GM10248 (cell line): ENCODE data around the gene DUSP14.

Source experiments
- CTCF ChIA-PET: fragments of 300-600 bp; sonication (Branson Sonifier 250); formaldehyde crosslinking; extraction: SDS; loops from one replicate; lab custom pipeline; 2021; ENCODE audit warnings: antibody characterized with exemption; lab: Yijun Ruan, JAX
- POLR2A ChIA-PET: fragments of 350-650 bp; sonication (Branson Sonifier 250); formaldehyde crosslinking; extraction: SDS; loops from one replicate; lab custom pipeline; 2020; ENCODE audit warnings: antibody characterized with exemption; lab: Yijun Ruan, JAX
- DNase-seq: peaks from one replicate; pipeline ENCODE4 v3.0.0; 2012; ENCODE audit errors: extremely low spot score
- CTCF ChIP-seq: IDR thresholded peaks from 2 replicates; pipeline ENCODE4 v1.5.1; 2012; ENCODE audit warnings: mild to moderate bottlenecking, low read depth; ENCODE audit errors: extremely low read depth, missing control alignments, control extremely low read depth

DUSP14 gene

GRCh38 chr17:37547986-37548385 is 58.3 kb downstream of the DUSP14 start:
- TF ChIP-seq CTCF, result no peak
- DNase-seq, result no peak
- POLR2A ChIA-PET, result no interaction called here
- CTCF ChIA-PET, result no interaction called here

GRCh38 chr17:37551788-37552187 is 62.1 kb downstream of the DUSP14 start:
- DNase-seq, result no peak
- ChIA-PET POLR2A (no interaction called here), CTCF (interaction anchor here (0.7 to 2.1 kb wide), 4 partner anchors 10 to 24 kb away, joined by 3 to 7 read pairs (median 5); no protein-coding TSS in a partner anchor)
- TF ChIP-seq CTCF, result no peak

GRCh38 chr17:37553401-37553966 is 63.8 kb downstream of the DUSP14 start:
- no peak for DNase-seq
- ChIA-PET CTCF (interaction anchor here (1.0 to 1.6 kb wide), 3 partner anchors 16 to 56 kb away, joined by 3 to 4 read pairs (median 4); partner anchors contain the start of gene SYNRG), POLR2A (no interaction called here)
- TF ChIP-seq CTCF, result no peak

GRCh38 chr17:37555386-37555785 is 65.7 kb downstream of the DUSP14 start:
- DNase-seq, result no peak
- CTCF ChIA-PET, result interaction anchor here (1.0 kb wide), 1 partner anchor 14 kb away, joined by 3 read pairs; no protein-coding TSS in a partner anchor
- POLR2A ChIA-PET, result no interaction called here
- TF ChIP-seq CTCF, result no peak

- CTCF ChIA-PET, result interaction anchor here (1.3 kb wide), 1 partner anchor 18 kb away, joined by 4 read pairs; no protein-coding TSS in a partner anchor
- POLR2A ChIA-PET, result no interaction called here
- DNase-seq, result no peak
- TF ChIP-seq CTCF, result no peak
These were observed 67.8 kb downstream of the DUSP14 start for GRCh38 chr17:37557482-37557881.

- ChIA-PET CTCF (interaction anchor here (0.8 to 1.3 kb wide), 2 partner anchors 8 to 12 kb away, joined by 3 read pairs; no protein-coding TSS in a partner anchor), POLR2A (no interaction called here)
- no peak for DNase-seq
- no peak for TF ChIP-seq CTCF
These were observed 68.6 kb downstream of the DUSP14 start for GRCh38 chr17:37558299-37558698.
